OCI-LY1 (cell line): ENCODE results near the gene NTRK3.

ENCODE experiments used
- CTCF ChIP-seq: fragments of 200-600 bp; sonication (generic), shearing (Covaris generic); IDR thresholded peaks from 2 replicates; pipeline ENCODE4 v1.5.1; 2017; ENCODE audit warnings: mild to moderate bottlenecking, antibody characterized with exemption, low read length, moderate library complexity, mixed read lengths
- EZH2 ChIP-seq: fragments of 200-600 bp; sonication (generic), shearing (Covaris generic); IDR thresholded peaks from 2 replicates; pipeline ENCODE4 v1.8.0; 2017; ENCODE audit warnings: borderline replicate concordance, mixed run types, mild to moderate bottlenecking, antibody characterized with exemption, low read length, moderate library complexity, mixed read lengths

- TF ChIP-seq CTCF (no peak), EZH2 (no peak)
Measured at GRCh38 chr15:88300089-88300488, 43.5 kb upstream of the NTRK3 start.
